Measurements from ENCODE around the gene CDC42BPA.
A peak's percentile ranks its signal among the peaks of the same experiment; 100 is the strongest.
"Not testable (repeated sequence)": the region's sequence is repeated elsewhere in the genome, so short reads cannot be mapped to it uniquely, and the experiment has no call there.

The CDC42BPA gene

DNA sequence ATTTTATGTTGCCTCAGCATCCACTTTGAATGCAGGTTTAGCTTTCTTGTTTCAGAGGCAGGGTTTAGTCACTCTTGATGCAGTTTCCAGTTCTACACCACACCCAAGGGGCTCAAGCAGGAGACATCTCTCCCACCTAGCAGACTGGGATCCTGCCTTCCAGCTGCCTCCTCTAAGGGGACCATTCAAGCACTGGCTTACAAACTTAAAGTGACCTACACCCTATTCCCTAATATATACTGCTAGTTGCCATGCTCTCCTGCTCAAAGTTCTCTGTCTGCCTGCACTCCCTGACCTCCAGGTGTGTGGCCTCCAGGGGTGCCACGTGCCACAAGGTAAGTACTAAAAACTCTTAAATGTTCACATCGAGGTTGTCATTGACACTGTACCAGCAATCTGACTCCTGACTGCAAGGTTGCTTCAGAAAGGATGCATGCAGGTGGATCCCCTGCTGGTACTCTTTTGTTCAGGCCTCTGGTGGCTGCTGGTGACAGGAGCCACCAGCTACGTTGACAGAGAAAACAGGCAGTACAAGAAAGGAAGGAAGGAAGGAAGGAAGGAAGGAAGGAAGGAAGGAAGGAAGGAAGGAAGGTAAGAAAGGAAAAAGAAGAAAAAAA lies 192.3 kb downstream of the CDC42BPA start:
- H3K4me3 Mint-ChIP-seq, result no peak overlapping the region
- no peak overlapping the region for H3K27ac Mint-ChIP-seq
- H3K9me3 Mint-ChIP-seq, result no peaks in the 10 kb centered on the region
- DNase-seq (ENCODE audit: low spot score in 2 of 2) (no peak), ATAC-seq (peak; percentile 24)
- no peaks in the 10 kb centered on the region for H3K4me1 Mint-ChIP-seq
- no peaks in the 10 kb centered on the region for H3K36me3 Mint-ChIP-seq

- H3K4me3 Mint-ChIP-seq, result no peak overlapping the region
- no peaks in the 10 kb centered on the region for H3K9me3 Mint-ChIP-seq
- ATAC-seq, result no peak
- no peak for DNase-seq (ENCODE audit: low spot score in 2 of 2)
- no peaks in the 10 kb centered on the region for H3K36me3 Mint-ChIP-seq
- H3K4me1 Mint-ChIP-seq, result no peaks in the 10 kb centered on the region
- H3K27ac Mint-ChIP-seq, result no peak overlapping the region
Observed at GRCh38 chr1:227124473-227124872, 193.8 kb downstream of the CDC42BPA start.

DNA sequence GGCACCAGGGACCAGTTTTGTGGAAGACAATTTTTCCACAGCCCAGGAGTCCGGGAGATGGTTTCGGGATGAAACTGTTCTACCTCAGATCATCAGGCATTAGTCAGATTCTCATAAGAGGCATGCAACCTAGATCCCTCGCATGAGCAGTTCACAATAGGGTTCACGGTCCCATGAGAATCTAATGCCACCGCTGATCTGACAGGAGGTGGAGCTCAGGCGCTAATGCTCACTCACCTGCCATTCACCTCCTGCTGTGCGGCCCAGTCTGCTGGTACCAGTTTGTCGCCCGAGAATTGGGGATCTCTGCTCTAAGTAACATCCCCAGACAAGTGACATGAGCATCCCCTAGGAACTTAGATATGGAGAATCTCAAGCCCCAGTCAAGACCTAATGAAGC lies 197.5 kb downstream of the CDC42BPA start:
- H3K4me1 Mint-ChIP-seq, result no peaks in the 10 kb centered on the region
- ATAC-seq (no peak), DNase-seq (ENCODE audit: low spot score in 2 of 2) (no peak)
- no peak overlapping the region for H3K27ac Mint-ChIP-seq
- no peaks in the 10 kb centered on the region for H3K9me3 Mint-ChIP-seq
- no peak overlapping the region for H3K4me3 Mint-ChIP-seq
- no peaks in the 10 kb centered on the region for H3K36me3 Mint-ChIP-seq

GRCh38 chr1:227112538-227112937 lies 205.8 kb downstream of the CDC42BPA start:
- ATAC-seq, result no peak

DNA sequence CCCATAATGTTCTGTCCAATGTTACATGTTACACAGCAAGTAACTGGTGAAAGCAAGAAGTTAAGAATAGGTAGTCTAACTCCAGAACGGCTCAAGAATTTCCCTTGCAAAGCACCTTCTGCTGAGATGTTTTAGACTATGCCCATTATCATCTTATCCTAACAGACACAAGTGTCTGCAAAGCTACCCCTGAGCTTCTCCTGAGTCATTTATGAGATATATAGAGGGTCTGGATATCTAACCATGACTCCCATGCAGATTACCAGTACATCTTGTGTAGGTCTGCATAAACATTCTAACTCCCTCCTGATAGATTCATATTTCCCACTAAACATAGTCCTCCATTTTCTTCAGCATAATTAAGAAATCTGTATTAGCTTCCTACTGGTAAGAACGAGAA lies 206.5 kb downstream of the CDC42BPA start:
- H3K36me3 Mint-ChIP-seq, result no peaks in the 10 kb centered on the region
- H3K27ac Mint-ChIP-seq, result no peak overlapping the region
- DNase-seq (ENCODE audit: low spot score in 2 of 2) (no peak), ATAC-seq (no peak)
- H3K4me3 Mint-ChIP-seq, result no peak overlapping the region
- no peaks in the 10 kb centered on the region for H3K9me3 Mint-ChIP-seq
- H3K4me1 Mint-ChIP-seq, result no peaks in the 10 kb centered on the region

More at GRCh38 chr1:227112538-227112937, 205.8 kb downstream of the CDC42BPA start:
- no peaks in the 10 kb centered on the region for H3K36me3 Mint-ChIP-seq
- no peak overlapping the region for H3K4me3 Mint-ChIP-seq
- H3K9me3 Mint-ChIP-seq, result no peaks in the 10 kb centered on the region
- no peaks in the 10 kb centered on the region for H3K4me1 Mint-ChIP-seq
- H3K27ac Mint-ChIP-seq, result no peak overlapping the region
- no peak for DNase-seq (ENCODE audit: low spot score in 2 of 2)

DNA sequence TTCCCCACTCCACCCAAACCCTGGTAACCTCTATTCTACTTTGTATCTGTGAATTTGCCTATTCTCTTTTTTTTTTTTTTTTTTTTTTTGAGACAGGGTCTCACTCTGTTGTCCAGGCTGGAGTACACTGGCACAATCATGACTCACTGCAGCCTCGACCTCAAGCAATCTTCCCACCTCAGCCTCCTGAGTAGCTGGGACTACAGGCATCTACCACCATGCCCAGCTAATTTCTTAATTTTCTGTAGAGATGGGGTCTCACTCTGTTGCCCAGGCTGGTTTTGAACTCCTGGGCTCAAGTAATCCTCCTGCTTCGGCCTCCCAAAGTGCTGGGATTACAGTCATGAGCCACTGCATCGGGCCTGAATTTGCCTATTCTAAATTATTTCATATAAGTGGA lies 213.0 kb downstream of the CDC42BPA start:
- H3K36me3 Mint-ChIP-seq; H3K4me1 Mint-ChIP-seq; DNase-seq (ENCODE audit: low spot score in 2 of 2); H3K9me3 Mint-ChIP-seq; H3K27ac Mint-ChIP-seq; ATAC-seq; H3K4me3 Mint-ChIP-seq: not testable (repeated sequence)

DNA sequence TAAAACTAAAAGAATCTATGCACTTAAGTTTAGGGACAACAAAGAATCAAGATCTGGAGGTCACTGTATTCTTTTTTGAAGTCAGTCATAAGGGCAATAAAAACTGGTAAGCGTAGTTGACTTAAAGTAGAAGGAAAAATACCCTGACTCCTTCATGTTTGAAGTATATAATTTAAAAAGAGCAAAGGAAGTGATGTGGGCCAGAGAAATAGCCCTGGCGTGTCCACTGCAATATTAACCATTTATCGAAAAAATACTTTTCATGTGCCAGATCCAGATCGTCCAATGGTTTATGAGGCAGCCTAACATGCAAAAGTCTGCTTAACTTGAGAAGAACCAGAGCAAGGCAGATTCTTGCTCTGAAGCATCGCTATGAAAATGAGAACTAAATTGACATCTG lies 216.2 kb downstream of the CDC42BPA start:
- DNase-seq (ENCODE audit: low spot score in 2 of 2) (no peak), ATAC-seq (no peak)
- H3K36me3 Mint-ChIP-seq, result no peaks in the 10 kb centered on the region
- no peaks in the 10 kb centered on the region for H3K9me3 Mint-ChIP-seq
- no peak overlapping the region for H3K27ac Mint-ChIP-seq
- H3K4me3 Mint-ChIP-seq, result no peak overlapping the region
- no peaks in the 10 kb centered on the region for H3K4me1 Mint-ChIP-seq

GRCh38 chr1:227094249-227094966 lies 223.9 kb downstream of the CDC42BPA start:
- H3K27ac Mint-ChIP-seq, result no peak overlapping the region
- no peaks in the 10 kb centered on the region for H3K9me3 Mint-ChIP-seq
- H3K4me1 Mint-ChIP-seq, result no peaks in the 10 kb centered on the region
- H3K36me3 Mint-ChIP-seq, result no peaks in the 10 kb centered on the region
- DNase-seq (ENCODE audit: low spot score in 2 of 2), result no peak
- no peak for ATAC-seq
- no peak overlapping the region for H3K4me3 Mint-ChIP-seq

- no peak for DNase-seq (ENCODE audit: low spot score in 2 of 2)
- H3K27ac Mint-ChIP-seq, result no peak overlapping the region
- no peak overlapping the region for H3K4me3 Mint-ChIP-seq
- H3K9me3 Mint-ChIP-seq, result no peaks in the 10 kb centered on the region
- no peaks in the 10 kb centered on the region for H3K36me3 Mint-ChIP-seq
- no peaks in the 10 kb centered on the region for H3K4me1 Mint-ChIP-seq
- ATAC-seq, result no peak
Observed at GRCh38 chr1:227093309-227093708, 225.0 kb downstream of the CDC42BPA start.

DNA sequence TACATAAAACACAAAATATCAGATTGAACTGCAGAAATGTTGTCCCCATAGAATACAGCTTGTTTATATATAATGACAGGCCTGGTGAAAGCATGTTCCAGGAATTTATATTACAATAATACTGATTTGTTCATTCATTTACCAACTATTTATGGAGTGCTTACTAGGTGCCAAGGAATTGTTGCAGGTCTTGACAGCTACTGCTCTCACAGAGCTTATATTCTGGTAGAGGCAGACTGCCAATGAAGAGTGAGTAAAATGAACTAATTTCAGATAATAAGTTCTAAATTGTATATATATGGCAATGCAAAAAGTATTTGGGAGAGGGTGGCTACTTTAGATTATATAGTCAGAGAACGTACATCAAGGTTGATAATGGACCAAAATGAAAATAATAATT lies 226.2 kb downstream of the CDC42BPA start:
- ATAC-seq (no peak), DNase-seq (ENCODE audit: low spot score in 2 of 2) (no peak)
- H3K36me3 Mint-ChIP-seq, result no peaks in the 10 kb centered on the region
- H3K27ac Mint-ChIP-seq, result no peak overlapping the region
- H3K9me3 Mint-ChIP-seq, result no peaks in the 10 kb centered on the region
- no peaks in the 10 kb centered on the region for H3K4me1 Mint-ChIP-seq
- no peak overlapping the region for H3K4me3 Mint-ChIP-seq

- H3K36me3 Mint-ChIP-seq, result no peaks in the 10 kb centered on the region
- ATAC-seq (no peak), DNase-seq (ENCODE audit: low spot score in 2 of 2) (no peak)
- H3K4me3 Mint-ChIP-seq, result no peak overlapping the region
- H3K4me1 Mint-ChIP-seq, result no peaks in the 10 kb centered on the region
- H3K9me3 Mint-ChIP-seq, result peaks cover 4% of the 10 kb centered on the region
- no peak overlapping the region for H3K27ac Mint-ChIP-seq
Observed at GRCh38 chr1:227086636-227087035, 231.7 kb downstream of the CDC42BPA start.

- DNase-seq (ENCODE audit: low spot score in 2 of 2), result no peak
- H3K9me3 Mint-ChIP-seq, result peaks cover 4% of the 10 kb centered on the region
- no peaks in the 10 kb centered on the region for H3K36me3 Mint-ChIP-seq
- no peaks in the 10 kb centered on the region for H3K4me1 Mint-ChIP-seq
- no peak overlapping the region for H3K27ac Mint-ChIP-seq
- no peak for ATAC-seq
- no peak overlapping the region for H3K4me3 Mint-ChIP-seq
Observed at GRCh38 chr1:227082999-227083746, 235.1 kb downstream of the CDC42BPA start.

GRCh38 chr1:227077783-227078182 lies 240.5 kb downstream of the CDC42BPA start:
- ATAC-seq (no peak), DNase-seq (ENCODE audit: low spot score in 2 of 2) (no peak)
- no peak overlapping the region for H3K4me3 Mint-ChIP-seq
- H3K4me1 Mint-ChIP-seq, result no peaks in the 10 kb centered on the region
- no peaks in the 10 kb centered on the region for H3K9me3 Mint-ChIP-seq
- no peak overlapping the region for H3K27ac Mint-ChIP-seq
- H3K36me3 Mint-ChIP-seq, result no peaks in the 10 kb centered on the region

DNA sequence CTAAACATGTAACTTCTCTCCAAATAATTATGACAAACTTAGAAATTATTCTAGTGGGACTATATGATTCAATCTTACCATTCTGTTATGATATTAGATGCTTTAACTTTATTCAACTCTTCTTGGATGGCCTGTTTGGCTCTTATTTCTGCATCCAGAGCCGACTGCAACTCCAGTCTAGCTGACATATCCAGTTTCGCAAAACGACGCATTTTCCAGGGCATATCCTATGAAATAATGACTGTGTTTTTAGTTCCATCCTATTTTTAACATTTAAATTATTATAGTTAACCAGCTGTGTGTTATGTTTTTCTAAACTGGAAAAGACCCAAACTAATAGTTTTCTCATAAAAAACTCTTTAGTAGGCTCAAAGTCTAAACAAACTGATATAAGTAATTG lies 244.5 kb downstream of the CDC42BPA start:
- H3K4me3 Mint-ChIP-seq, result no peak overlapping the region
- no peak for DNase-seq (ENCODE audit: low spot score in 2 of 2)
- no peak overlapping the region for H3K27ac Mint-ChIP-seq
- H3K9me3 Mint-ChIP-seq, result no peaks in the 10 kb centered on the region
- no peaks in the 10 kb centered on the region for H3K36me3 Mint-ChIP-seq
- no peak for ATAC-seq
- no peaks in the 10 kb centered on the region for H3K4me1 Mint-ChIP-seq

DNA sequence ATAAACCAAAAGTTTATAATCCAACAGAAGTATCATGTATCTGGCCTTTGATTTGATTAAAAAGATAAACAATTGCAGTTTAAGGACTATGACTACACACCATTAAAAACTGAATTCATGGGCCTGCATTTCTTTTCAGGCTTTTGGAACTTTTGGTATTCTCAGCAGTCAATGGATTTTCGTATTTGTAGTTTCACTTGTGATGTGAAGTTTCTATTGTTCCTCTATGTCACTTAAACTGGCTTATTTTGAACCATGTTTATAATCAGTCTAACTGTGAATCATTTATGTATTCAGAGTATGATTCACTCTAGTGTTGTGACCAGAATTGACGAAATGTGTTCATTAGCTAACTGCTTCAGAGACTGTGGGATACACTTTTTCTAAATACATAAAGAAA lies 245.3 kb downstream of the CDC42BPA start:
- Mint-ChIP-seq H3K4me1 (no peaks in the 10 kb centered on the region), H3K9me3 (no peaks in the 10 kb centered on the region), H3K27ac (no peak overlapping the region), H3K36me3 (no peaks in the 10 kb centered on the region), H3K4me3 (no peak overlapping the region)
- no peak for DNase-seq (ENCODE audit: low spot score in 2 of 2)
- peak; percentile 99 for ATAC-seq
